Fibroblast of lung (primary cell): ENCODE results near the gene SEMA4D. TPM values are rescaled to one million over a fixed set of nuclear protein-coding genes. Genes with fewer than 3 reads are reported as not detected.

Experiments
- DNase-seq, 2 donors: peaks; one replicate each; pipeline versions ENCODE4 v3.0.0 to v3.0.0-alpha.2; 2010; ENCODE audit warnings: low read depth in 2 of 2
- H2AFZ ChIP-seq: 2 replicates; pipeline ENCODE4 v1.5.1; 2012; ENCODE audit warnings: low read length, control low read depth, inconsistent platforms
- H3K27ac ChIP-seq: 2 replicates; pipeline ENCODE4 v1.5.1; 2011; ENCODE audit warnings: low read length, control low read depth; ENCODE audit not compliant: insufficient read depth
- H3K27me3 ChIP-seq: 2 replicates; pipeline ENCODE4 v1.5.1; 2011; ENCODE audit warnings: mild to moderate bottlenecking, low read length; ENCODE audit not compliant: control insufficient read depth, insufficient read depth
- H3K36me3 ChIP-seq: 2 replicates; pipeline ENCODE4 v1.5.1; 2011; ENCODE audit warnings: low read length; ENCODE audit not compliant: control insufficient read depth, insufficient read depth
- H3K4me1 ChIP-seq: 2 replicates; pipeline ENCODE4 v1.5.1; 2011; ENCODE audit warnings: low read length; ENCODE audit not compliant: control insufficient read depth, insufficient read depth; ENCODE audit errors: extremely low read depth
- H3K4me2 ChIP-seq: 2 replicates; pipeline ENCODE4 v1.5.1; 2011; ENCODE audit warnings: low read length, control low read depth; ENCODE audit not compliant: insufficient read depth; ENCODE audit errors: extremely low read depth
- H3K4me3 ChIP-seq, 4 experiments: fragments of 200-600 bp in 1 of 4; sonication (generic) in 1 of 4; replicated peaks in 1 of 4; 2 replicates each; pipeline ENCODE4 v1.5.1; 2011 to 2016; ENCODE audit warnings: low read length in 4 of 4, low read depth in 3 of 4, mild to moderate bottlenecking in 3 of 4, control low read depth in 2 of 4, inconsistent platforms in 1 of 4, mixed read lengths in 1 of 4; ENCODE audit not compliant: insufficient read depth in 1 of 4; ENCODE audit errors: control extremely low read depth in 1 of 4
- H3K79me2 ChIP-seq: 2 replicates; pipeline ENCODE4 v1.5.1; 2012; ENCODE audit warnings: mild to moderate bottlenecking, low read length, inconsistent platforms; ENCODE audit not compliant: control insufficient read depth, insufficient read depth
- H3K9ac ChIP-seq: 2 replicates; pipeline ENCODE4 v1.5.1; 2011; ENCODE audit warnings: mild to moderate bottlenecking, low read length, control low read depth; ENCODE audit not compliant: insufficient read depth
- H3K9me3 ChIP-seq: 2 replicates; pipeline ENCODE4 v1.5.1; 2012; ENCODE audit warnings: low read depth, low read length; ENCODE audit not compliant: control insufficient read depth, insufficient read depth
- H4K20me1 ChIP-seq: 2 replicates; pipeline ENCODE4 v1.5.1; 2011; ENCODE audit warnings: low read length; ENCODE audit not compliant: control insufficient read depth, insufficient read depth; ENCODE audit errors: extremely low read depth
- CTCF ChIP-seq, 2 donors: IDR thresholded peaks in 1 of 2; conservative IDR thresholded peaks in 1 of 2; 1 replicate in 1 of 2; 2 replicates in 1 of 2; pipeline ENCODE4 v1.5.1; 2011 to 2012; ENCODE audit warnings: low read length in 2 of 2, control low read depth in 1 of 2, inconsistent platforms in 1 of 2, low read depth in 1 of 2, mild to moderate bottlenecking in 1 of 2
- EZH2 ChIP-seq: IDR thresholded peaks from 2 replicates; pipeline ENCODE4 v1.5.1; 2012; ENCODE audit warnings: low read length, control low read depth, mild to moderate bottlenecking; ENCODE audit errors: missing control alignments
- polyA plus RNA-seq, 2 donors: library from polyadenylated mRNA; depleted of rRNA in 1 of 2; stranded (reverse) in 1 of 2; unstranded in 1 of 2; fragments of >200 nt; gene quantifications; 2 replicates each; pipeline ENCODE4 v1.2.1, GENCODE V29; 2011 to 2012; ENCODE audit warnings: missing spikeins in 1 of 2
- total RNA-seq: library from RNA; depleted of rRNA; stranded (reverse); fragments of >200 nt; gene quantifications from 2 replicates; pipeline ENCODE4 v1.2.1, GENCODE V29; 2014

The SEMA4D gene
- total and polyA plus RNA-seq, 2 donors (not counting 1 experiment from before 2014, with no cell fraction given) = 0.67 to 2.6 TPM

DNA sequence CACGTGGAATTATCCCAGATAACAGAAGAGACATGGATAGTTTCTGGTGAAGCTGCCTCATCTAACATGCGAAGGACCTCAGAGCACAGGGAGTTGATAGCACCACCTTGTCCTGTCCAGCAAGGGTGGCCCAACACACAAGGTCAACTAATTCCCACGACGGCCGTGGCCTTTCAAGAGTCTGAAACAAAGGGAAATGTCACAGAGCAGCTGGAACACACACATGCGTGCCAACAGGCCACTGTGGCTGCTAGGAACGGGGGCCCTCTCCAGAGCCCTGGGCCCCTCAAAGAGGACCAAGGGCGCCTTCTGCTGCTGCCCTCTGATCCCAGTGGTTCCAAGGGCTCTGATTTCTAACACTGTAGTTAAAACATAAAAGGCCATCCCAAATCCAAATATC lies 128.9 kb downstream of the SEMA4D start:
- Histone ChIP-seq H3K27me3 (no peaks in the 10 kb centered on the region), H2AFZ (no peak overlapping the region), H4K20me1 (no peaks in the 10 kb centered on the region), H3K4me1 (no peaks in the 10 kb centered on the region), H3K27ac (no peak overlapping the region), H3K9me3 (no peaks in the 10 kb centered on the region), H3K36me3 (no peaks in the 10 kb centered on the region), H3K4me3 (no peak overlapping the region), H3K4me2 (no peak overlapping the region), H3K79me2 (no peaks in the 10 kb centered on the region), H3K9ac (no peak overlapping the region)
- no peak for DNase-seq
- no peak for TF ChIP-seq EZH2
- no peak for TF ChIP-seq CTCF (conservative IDR thresholded peaks at IDR 0.05 in 1 of 2, IDR thresholded peaks at IDR 0.05 in 1 of 2; ENCODE audit: low read depth in 1 of 2, low read length in 2 of 2)

DNA sequence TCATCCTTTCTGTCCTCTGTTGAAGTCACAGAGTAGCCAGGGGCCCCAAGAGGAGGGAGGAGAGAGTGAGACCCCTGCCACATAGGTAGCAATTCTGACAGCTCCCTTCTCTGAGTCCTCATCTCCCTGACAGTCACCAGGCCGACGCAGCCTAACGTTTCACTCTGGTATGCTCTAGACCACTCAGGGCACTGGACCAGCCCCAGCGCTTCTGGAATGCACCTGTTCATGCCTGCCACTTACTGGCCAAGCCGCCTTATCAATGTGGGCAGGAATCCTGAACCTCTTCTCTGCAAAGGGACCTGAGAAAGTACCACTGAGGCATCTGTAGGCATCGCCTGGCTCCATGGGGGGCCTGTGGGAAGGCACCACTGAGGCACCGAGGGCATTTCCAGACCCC lies 129.4 kb downstream of the SEMA4D start:
- no peak overlapping the region for H2AFZ ChIP-seq
- H3K9ac ChIP-seq = no peak overlapping the region
- no peak for TF ChIP-seq EZH2
- H3K9me3 ChIP-seq = no peaks in the 10 kb centered on the region
- no peak for DNase-seq
- H3K36me3 ChIP-seq = no peaks in the 10 kb centered on the region
- H3K79me2 ChIP-seq = no peaks in the 10 kb centered on the region
- H3K27me3 ChIP-seq = no peaks in the 10 kb centered on the region
- no peak overlapping the region for H3K27ac ChIP-seq
- H4K20me1 ChIP-seq = no peaks in the 10 kb centered on the region
- H3K4me3 ChIP-seq = no peak overlapping the region
- no peak overlapping the region for H3K4me2 ChIP-seq
- H3K4me1 ChIP-seq = no peaks in the 10 kb centered on the region

DNA sequence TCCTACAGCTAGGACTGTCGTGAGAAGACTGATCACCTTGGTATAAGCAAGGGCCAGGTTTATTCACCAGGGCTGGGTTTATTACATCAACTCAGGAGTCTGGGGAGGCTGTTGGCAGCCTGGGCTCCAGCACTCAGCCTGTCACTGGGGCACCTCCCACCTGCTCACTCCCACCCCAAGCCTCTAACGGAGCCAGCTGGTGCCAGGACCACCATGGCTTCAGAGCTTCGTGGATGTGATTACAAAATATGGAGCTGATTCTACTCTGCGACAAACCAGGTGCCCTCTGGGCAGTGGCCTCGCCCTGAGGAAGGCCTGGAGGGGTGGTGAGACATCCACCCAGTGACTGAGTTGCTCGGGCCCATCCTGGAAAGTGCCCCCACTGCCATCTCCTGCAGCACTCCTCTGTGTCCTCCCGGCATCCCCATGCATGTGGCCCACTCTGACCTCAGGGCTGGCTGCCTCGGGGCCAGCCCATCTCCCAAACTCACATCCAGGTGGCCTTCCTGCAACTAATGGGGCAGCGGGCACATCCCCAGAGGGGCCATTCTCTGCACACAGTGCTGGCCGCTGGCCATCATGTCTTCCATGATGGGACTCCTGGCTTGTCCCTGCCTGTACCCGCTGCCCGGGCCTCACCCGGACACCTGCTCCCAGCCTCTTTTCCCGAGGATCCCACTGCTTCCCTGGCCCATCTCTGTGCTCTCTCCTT lies 130.0 kb downstream of the SEMA4D start:
- Histone ChIP-seq H3K4me2 (no peak overlapping the region), H3K27ac (no peak overlapping the region), H3K9ac (no peak overlapping the region), H3K79me2 (no peaks in the 10 kb centered on the region), H3K36me3 (no peaks in the 10 kb centered on the region), H2AFZ (no peak overlapping the region), H3K9me3 (no peaks in the 10 kb centered on the region), H3K4me1 (no peaks in the 10 kb centered on the region), H4K20me1 (no peaks in the 10 kb centered on the region), H3K4me3 (no peak overlapping the region), H3K27me3 (no peaks in the 10 kb centered on the region)
- DNase-seq = no peak
- TF ChIP-seq EZH2 (no peak), CTCF (conservative IDR thresholded peaks at IDR 0.05 in 1 of 2, IDR thresholded peaks at IDR 0.05 in 1 of 2; ENCODE audit: low read depth in 1 of 2, low read length in 2 of 2) (no peak)
